Psoas muscle (tissue), 8 donors: Measurements from ENCODE around the gene HOXB13. TPM values are rescaled to one million over a fixed set of nuclear protein-coding genes. Genes with fewer than 3 reads are reported as not detected.

Source experiments
- ATAC-seq, 4 donors: fragments of 200-7000 bp; cut with Tn5 transposase; one replicate each; pipeline ENCODE4 v1.9.1; 2020; ENCODE audit warnings: moderate library complexity in 3 of 4, mild to moderate bottlenecking in 2 of 4
- DNase-seq, 2 donors: peaks; one replicate each; pipeline ENCODE4 v3.0.0-alpha.2; 2020
- H3K27ac ChIP-seq: fragments of 200-600 bp; one replicate; pipeline ENCODE4 v1.8.0; 2022
- H3K27me3 ChIP-seq, 3 donors: fragments of 200-600 bp in 1 of 3; one replicate each; pipeline versions ENCODE4 v1.6.1 to v1.8.0; 2013 to 2022; ENCODE audit warnings: low read length in 2 of 3, mild to moderate bottlenecking in 2 of 3, moderate library complexity in 1 of 3; ENCODE audit not compliant: insufficient read depth in 3 of 3
- H3K36me3 ChIP-seq, 2 donors: fragments of 200-600 bp in 1 of 2; one replicate each; pipeline versions ENCODE4 v1.6.1 to v1.8.0; 2013 to 2022; ENCODE audit warnings: low read depth in 1 of 2, mild to moderate bottlenecking in 1 of 2, moderate library complexity in 1 of 2; ENCODE audit not compliant: insufficient read depth in 1 of 2
- H3K4me1 ChIP-seq: fragments of 200-600 bp; one replicate; pipeline ENCODE4 v1.8.0; 2022
- H3K4me3 ChIP-seq: fragments of 200-600 bp; one replicate; pipeline ENCODE4 v1.8.0; 2022; ENCODE audit warnings: mild to moderate bottlenecking
- H3K9me3 ChIP-seq: fragments of 200-600 bp; one replicate; pipeline ENCODE4 v1.8.0; 2022
- CTCF ChIP-seq: fragments of 200-600 bp; IDR thresholded peaks from one replicate; pipeline ENCODE4 v1.8.0; 2022; ENCODE audit warnings: antibody characterized with exemption
- WGBS, 3 donors: extraction: QIAGEN DNeasy Blood & Tissue Kit; methylation state at CpG; one replicate each; pipeline versions ENCODE4 v1.1.6 to v1.1.7; 2013; 5-methylcytosine and 5-hydroxymethylcytosine counted together
- intact Hi-C, 2 donors: fragments of 100-400 bp; cut with DNase I; formaldehyde crosslinking; loops; one replicate each; pipeline versions ENCODE4 v1.11.0 to v1.14.2; 2022
- polyA plus RNA-seq, 3 donors: library from polyadenylated mRNA; stranded (reverse); fragments of 200-250 nt; gene quantifications; one replicate each; pipeline ENCODE4 v1.2.3, GENCODE V29; 2013
- total RNA-seq, 4 donors: library from RNA; stranded (reverse); fragmentation: NEBNext Ultra II Directional in 2 of 4; extraction: Animal tissue kit (Norgen Biotek cat#: 25700) in 2 of 4; gene quantifications; one replicate each; pipeline versions ENCODE4 v1.2.1 to v1.2.4, GENCODE V29; 2021 to 2023
- donor health status: healthy with polysubstance abuse.
- donor health status: DM: no; HTN: no; CAD: no; lungs with moderate emphysema.
- donor health status: Bipolar disorder and iron deficiency.
- donor health status: healthy.
- donor health status: DM: yes; HTN: yes; CAD: no.
- donor health status: DM: no; HTN: no; CAD: no.
- donor health status: DM: no; HTN: no; CAD: no.
- donor health status: DM: yes; HTN: yes; CAD: no.

The HOXB13 gene
- total and polyA plus RNA-seq, 7 donors, result not detected

GRCh38 chr17:48757524-48757961, 29.0 kb upstream of the HOXB13 start:
- 26 to 32% (median 27%) methylated on average over 2 of the region's 2 CpGs for WGBS, 3 donors
- Histone ChIP-seq H3K4me3 (no peak overlapping the region), H3K27ac (no peak overlapping the region), H3K36me3 (no peaks in the 10 kb centered on the region), H3K27me3 (peaks cover 4 to 89% (median 22%) of the 10 kb centered on the region in 3 donors), H3K9me3 (no peaks in the 10 kb centered on the region), H3K4me1 (no peaks in the 10 kb centered on the region)
- no peak for TF ChIP-seq CTCF
- intact Hi-C loops, result no loop called here
- DNase-seq, result no peak
- no peak for ATAC-seq

GRCh38 chr17:48756830-48757251, 28.3 kb upstream of the HOXB13 start:
- no peaks in the 10 kb centered on the region for H3K36me3 ChIP-seq
- no peaks in the 10 kb centered on the region for H3K9me3 ChIP-seq
- intact Hi-C loops, result no loop called here
- TF ChIP-seq CTCF, result no peak
- peaks cover 4 to 89% (median 29%) of the 10 kb centered on the region in 3 donors for H3K27me3 ChIP-seq
- H3K4me3 ChIP-seq, result no peak overlapping the region
- no peak for ATAC-seq
- H3K4me1 ChIP-seq, result no peaks in the 10 kb centered on the region
- no peak overlapping the region for H3K27ac ChIP-seq
- WGBS, 3 donors, result 26 to 35% (median 34%) methylated on average over 3 of the region's 3 CpGs
- no peak for DNase-seq

GRCh38 chr17:48755356-48755755, 26.8 kb upstream of the HOXB13 start:
- Histone ChIP-seq H3K27me3 (peaks cover 4 to 90% (median 36%) of the 10 kb centered on the region in 3 donors), H3K36me3 (no peaks in the 10 kb centered on the region), H3K4me1 (no peaks in the 10 kb centered on the region), H3K27ac (no peak overlapping the region), H3K9me3 (no peaks in the 10 kb centered on the region), H3K4me3 (no peak overlapping the region)
- 41 to 46% (median 41%) methylated on average over 8 of the region's 8 CpGs for WGBS, 3 donors
- no peak for DNase-seq
- intact Hi-C loops, result no loop called here
- no peak for TF ChIP-seq CTCF
- ATAC-seq, result no peak

- peaks cover 4 to 92% (median 41%) of the 10 kb centered on the region in 3 donors for H3K27me3 ChIP-seq
- TF ChIP-seq CTCF, result no peak
- H3K9me3 ChIP-seq, result no peaks in the 10 kb centered on the region
- H3K4me1 ChIP-seq, result no peaks in the 10 kb centered on the region
- H3K27ac ChIP-seq, result no peak overlapping the region
- no peak overlapping the region for H3K4me3 ChIP-seq
- H3K36me3 ChIP-seq, result no peaks in the 10 kb centered on the region
- no peak for ATAC-seq
- intact Hi-C loops, result no loop called here
- WGBS, 3 donors, result 6 to 13% (median 9%) methylated on average over 50 to 52 of the region's 52 CpGs
- no peak for DNase-seq
Measured at GRCh38 chr17:48754500-48755261, 26.1 kb upstream of the HOXB13 start.
